ENCODE results near the gene NADSYN1. TPM values are rescaled to one million over a fixed set of nuclear protein-coding genes. Genes with fewer than 3 reads are reported as not detected.

Gene NADSYN1
- total RNA-seq, 1 experiment from 2014 or later: 35.5 TPM

DNA sequence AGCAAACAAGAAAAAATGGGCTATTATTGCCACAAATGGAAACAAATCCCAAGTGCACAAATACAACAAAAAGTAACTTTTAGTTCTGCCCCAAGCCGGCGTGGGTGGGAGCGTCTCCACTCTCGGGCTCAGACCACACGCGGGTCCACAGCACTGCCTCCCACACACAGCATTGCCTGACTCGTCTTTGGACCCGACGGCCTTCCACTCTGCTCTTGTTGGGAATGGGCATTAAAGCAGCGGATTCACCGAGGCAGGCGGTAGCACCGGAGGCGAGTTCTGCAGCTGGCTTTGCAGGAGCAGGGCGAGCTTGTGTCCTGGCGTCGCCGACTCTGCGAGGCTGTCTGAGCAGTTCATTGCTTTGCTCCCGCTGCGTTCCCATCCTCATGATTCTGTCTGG lies 23.0 kb downstream of the NADSYN1 start:
- Histone ChIP-seq H3K27me3 (replicated peaks; ENCODE audit: insufficient read depth, low read depth, low read length, poor library complexity) (no peaks in the 10 kb centered on the region), H3K4me1 (ENCODE audit: insufficient read depth, low read length, poor library complexity, severe bottlenecking) (no peaks in the 10 kb centered on the region), H3K9me3 (ENCODE audit: low read depth, low read length, poor library complexity, severe bottlenecking) (no peaks in the 10 kb centered on the region), H3K4me3 (ENCODE audit: low read depth, low read length, poor library complexity, severe bottlenecking) (no peak overlapping the region), H3K27ac (ENCODE audit: low read depth, low read length, poor library complexity, severe bottlenecking) (no peak overlapping the region), H3K36me3 (ENCODE audit: insufficient read depth, low read length, poor library complexity, severe bottlenecking) (peaks cover 3% of the 10 kb centered on the region)
- no TSS peak for BruUV-seq (replicated peaks)
- TF ChIP-seq EZH2 (IDR thresholded peaks at IDR 0.05; ENCODE audit: borderline replicate concordance, low read depth, low read length, poor library complexity, severe bottlenecking) (no peak), CTCF (conservative IDR thresholded peaks at IDR 0.05; ENCODE audit: low read depth, low read length) (no peak)
- intact Hi-C loops (cut with micrococcal nuclease; ENCODE audit: unreplicated experiment): no loop called here
- CTCF ChIA-PET: no interaction called here
- POLR2A ChIA-PET (ENCODE audit: low non-redundant PET): no interaction called here
- DNase-seq (ENCODE audit: low spot score): no peak

DNA sequence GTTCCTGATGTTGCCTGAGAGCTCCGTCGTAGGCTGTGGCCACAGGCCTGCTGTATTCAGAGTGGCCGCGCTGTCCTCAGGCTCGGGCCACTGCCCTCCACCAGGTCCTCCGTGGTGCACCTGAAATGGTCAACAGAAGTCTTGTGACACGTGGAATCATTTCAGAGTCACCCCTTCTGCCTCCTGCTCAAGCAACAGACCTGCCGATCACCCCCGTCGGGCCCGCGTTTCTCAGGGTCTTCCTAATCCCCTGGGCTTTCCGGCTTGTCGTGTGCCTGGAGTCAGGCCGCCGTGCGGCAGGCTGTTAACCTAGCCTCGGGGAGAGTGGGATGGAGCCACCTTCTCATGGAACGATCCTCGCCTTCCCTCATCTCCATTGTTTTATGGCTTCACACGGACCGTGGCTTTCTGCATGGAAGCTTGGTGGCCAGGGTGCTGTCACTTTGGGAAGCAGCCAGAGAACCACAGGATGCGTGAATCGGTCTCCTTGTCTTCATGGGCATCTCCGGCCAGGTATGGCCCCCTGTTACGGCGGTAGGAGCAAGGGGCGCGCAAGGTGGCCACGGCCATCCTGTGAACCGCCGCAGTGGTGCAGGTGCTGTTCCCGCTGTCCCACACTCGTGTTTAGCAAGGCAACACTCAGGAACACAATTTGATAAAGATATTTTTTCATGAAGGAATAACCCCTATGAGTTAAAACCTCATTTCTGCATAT lies 24.1 kb downstream of the NADSYN1 start:
- H3K27ac ChIP-seq (ENCODE audit: low read depth, low read length, poor library complexity, severe bottlenecking): no peak overlapping the region
- H3K36me3 ChIP-seq (ENCODE audit: insufficient read depth, low read length, poor library complexity, severe bottlenecking): peaks cover 3% of the 10 kb centered on the region
- POLR2A ChIA-PET (ENCODE audit: low non-redundant PET): no interaction called here
- H3K4me1 ChIP-seq (ENCODE audit: insufficient read depth, low read length, poor library complexity, severe bottlenecking): no peaks in the 10 kb centered on the region
- intact Hi-C loops (cut with micrococcal nuclease; ENCODE audit: unreplicated experiment): no loop called here
- CTCF ChIA-PET: no interaction called here
- no peaks in the 10 kb centered on the region for H3K9me3 ChIP-seq (ENCODE audit: low read depth, low read length, poor library complexity, severe bottlenecking)
- TF ChIP-seq EZH2 (IDR thresholded peaks at IDR 0.05; ENCODE audit: borderline replicate concordance, low read depth, low read length, poor library complexity, severe bottlenecking) (no peak), CTCF (conservative IDR thresholded peaks at IDR 0.05; ENCODE audit: low read depth, low read length) (no peak)
- no peak overlapping the region for H3K4me3 ChIP-seq (ENCODE audit: low read depth, low read length, poor library complexity, severe bottlenecking)
- BruUV-seq (replicated peaks): no TSS peak
- DNase-seq (ENCODE audit: low spot score): no peak
- H3K27me3 ChIP-seq (replicated peaks; ENCODE audit: insufficient read depth, low read depth, low read length, poor library complexity): no peaks in the 10 kb centered on the region

- CTCF ChIA-PET: no interaction called here
- no peak overlapping the region for H3K27ac ChIP-seq (ENCODE audit: low read depth, low read length, poor library complexity, severe bottlenecking)
- POLR2A ChIA-PET (ENCODE audit: low non-redundant PET): no interaction called here
- H3K36me3 ChIP-seq (ENCODE audit: insufficient read depth, low read length, poor library complexity, severe bottlenecking): peaks cover 6% of the 10 kb centered on the region
- no peaks in the 10 kb centered on the region for H3K4me1 ChIP-seq (ENCODE audit: insufficient read depth, low read length, poor library complexity, severe bottlenecking)
- no peak for DNase-seq (ENCODE audit: low spot score)
- no peaks in the 10 kb centered on the region for H3K9me3 ChIP-seq (ENCODE audit: low read depth, low read length, poor library complexity, severe bottlenecking)
- no peak overlapping the region for H3K4me3 ChIP-seq (ENCODE audit: low read depth, low read length, poor library complexity, severe bottlenecking)
- BruUV-seq (replicated peaks): no TSS peak
- intact Hi-C loops (cut with micrococcal nuclease; ENCODE audit: unreplicated experiment): no loop called here
- H3K27me3 ChIP-seq (replicated peaks; ENCODE audit: insufficient read depth, low read depth, low read length, poor library complexity): no peaks in the 10 kb centered on the region
- TF ChIP-seq CTCF (conservative IDR thresholded peaks at IDR 0.05; ENCODE audit: low read depth, low read length): no peak
- no peak for TF ChIP-seq EZH2 (IDR thresholded peaks at IDR 0.05; ENCODE audit: borderline replicate concordance, low read depth, low read length, poor library complexity, severe bottlenecking)
Observed at GRCh38 chr11:71477641-71478527, 24.9 kb downstream of the NADSYN1 start.
